HepG2 (cell line): Measurements from ENCODE around the gene OSBPL10. TPM values are rescaled to one million over a fixed set of nuclear protein-coding genes. Genes with fewer than 3 reads are reported as not detected.

ENCODE experiments used
- ATAC-seq: fragments of 200-7000 bp; cut with Tn5 transposase; 3 replicates; pipeline ENCODE4 v1.9.1; 2020; ENCODE audit warnings: mild to moderate bottlenecking, moderate library complexity
- BruUV-seq: library from RNA; stranded (reverse); fragments of 400-500 nt; replicated peaks from 2 replicates; lab custom pipeline; 2021; lab: Mats Ljungman, UMichigan
- CTCF ChIA-PET: fragments of 300-600 bp; formaldehyde crosslinking; extraction: SDS; loops from one replicate; lab custom pipeline; 2021; ENCODE audit warnings: low total read pairs, inconsistent platforms, low intra/inter-chr PET ratio; lab: Yijun Ruan, JAX
- POLR2A ChIA-PET: fragments of 350-600 bp; sonication (Branson Sonifier 250); formaldehyde crosslinking; loops from one replicate; lab custom pipeline; 2020; ENCODE audit warnings: antibody characterized with exemption, inconsistent platforms; lab: Yijun Ruan, JAX
- DNase-seq: peaks from one replicate; pipeline ENCODE4 v3.0.0-alpha.2; 2015; ENCODE audit warnings: low spot score
- FAIRE-seq: peaks from 3 replicates; lab custom pipeline; 2011; peaks lifted over from hg19 to GRCh38; lab: Jason Lieb, UNC
- H2AFZ ChIP-seq: one replicate; pipeline ENCODE4 v1.6.1; 2011; ENCODE audit warnings: low read length, inconsistent platforms
- H3K27ac ChIP-seq: fragments of 300-600 bp; 3 replicates; pipeline ENCODE4 v1.8.0; 2011; ENCODE audit warnings: mixed run types, mild to moderate bottlenecking, mixed read lengths, low read length, inconsistent platforms; ENCODE audit not compliant: insufficient read depth; ENCODE audit errors: extremely low read length
- H3K27me3 ChIP-seq, 2 experiments: fragments of 200-600 bp in 1 of 2; 2 replicates in 1 of 2; 3 replicates in 1 of 2; pipeline versions ENCODE4 v1.6.0 to v1.8.0; 2011; ENCODE audit warnings: low read length in 2 of 2, mild to moderate bottlenecking in 2 of 2, moderate library complexity in 2 of 2, inconsistent platforms in 1 of 2; ENCODE audit not compliant: insufficient read depth in 2 of 2, control insufficient read depth in 1 of 2
- H3K36me3 ChIP-seq, 2 experiments: fragments of 200-600 bp in 1 of 2; replicated peaks in 1 of 2; 2 replicates in 1 of 2; 3 replicates in 1 of 2; pipeline versions ENCODE4 v1.5.1 to v1.8.0; 2011; ENCODE audit warnings: low read length in 2 of 2, inconsistent platforms in 1 of 2; ENCODE audit not compliant: insufficient read depth in 2 of 2, control insufficient read depth in 1 of 2
- H3K4me1 ChIP-seq: 2 replicates; pipeline ENCODE4 v1.5.1; 2012; ENCODE audit warnings: low read length, inconsistent platforms; ENCODE audit not compliant: insufficient read depth
- H3K4me2 ChIP-seq: 2 replicates; pipeline ENCODE4 v1.6.0; 2011; ENCODE audit warnings: low read depth, low read length, inconsistent platforms
- H3K4me3 ChIP-seq, 3 experiments: fragments of 200-600 bp in 1 of 3; sonication (generic), shearing (Covaris generic) in 1 of 3; replicated peaks in 1 of 3; 2 replicates each; pipeline ENCODE4 v1.5.1; 2011 to 2016; ENCODE audit warnings: low read length in 3 of 3, inconsistent platforms in 2 of 3, low read depth in 2 of 3, mild to moderate bottlenecking in 2 of 3, control low read depth in 1 of 3, mixed read lengths in 1 of 3; ENCODE audit not compliant: insufficient read depth in 1 of 3
- H3K79me2 ChIP-seq: one replicate; pipeline ENCODE4 v1.6.1; 2011; ENCODE audit warnings: low read length, inconsistent platforms; ENCODE audit not compliant: insufficient read depth
- H3K9ac ChIP-seq: 2 replicates; pipeline ENCODE4 v1.6.0; 2011; ENCODE audit warnings: mild to moderate bottlenecking, low read depth, low read length, inconsistent platforms; ENCODE audit not compliant: insufficient read depth
- H3K9me3 ChIP-seq: 2 replicates; pipeline ENCODE4 v1.5.1; 2012; ENCODE audit warnings: mild to moderate bottlenecking, low read length
- H4K20me1 ChIP-seq: 2 replicates; pipeline ENCODE4 v1.6.0; 2011; ENCODE audit warnings: inconsistent platforms, mild to moderate bottlenecking, low read length, moderate library complexity; ENCODE audit not compliant: insufficient read depth
- ADNP ChIP-seq: sonication (generic); formaldehyde crosslinking; IDR thresholded peaks from 2 replicates; pipeline ENCODE4 v1.4.0; 2020; ENCODE audit warnings: missing genetic modification reagents
- CERS6 ChIP-seq: sonication (generic); formaldehyde crosslinking; IDR thresholded peaks from 2 replicates; pipeline ENCODE4 v1.5.0; 2020; ENCODE audit warnings: missing genetic modification reagents
- CSRNP1 ChIP-seq: sonication (generic); formaldehyde crosslinking; IDR thresholded peaks from 2 replicates; pipeline ENCODE4 v1.8.1; 2023; ENCODE audit warnings: mild to moderate bottlenecking, missing genetic modification reagents
- MXD4 ChIP-seq: IDR thresholded peaks from 2 replicates; pipeline ENCODE4 v1.6.1; 2016; ENCODE audit warnings: mild to moderate bottlenecking, missing biosample characterization, missing genetic modification reagents
- SPEN ChIP-seq: sonication (generic); formaldehyde crosslinking; IDR thresholded peaks from 2 replicates; pipeline ENCODE4 v1.5.1; 2020; ENCODE audit warnings: low read depth, mild to moderate bottlenecking, missing genetic modification reagents
- THAP9 ChIP-seq: sonication (generic); formaldehyde crosslinking; IDR thresholded peaks from 2 replicates; pipeline ENCODE4; 2020; ENCODE audit warnings: missing genetic modification reagents, mild to moderate bottlenecking, borderline replicate concordance
- ZNF687 ChIP-seq: sonication (generic); formaldehyde crosslinking; IDR thresholded peaks from 2 replicates; pipeline ENCODE4 v1.5.1; 2020; ENCODE audit warnings: mild to moderate bottlenecking, missing genetic modification reagents, moderate library complexity
- WGBS: methylation state at CpG from one replicate; pipeline ENCODE4 v1.1.6; 2017; ENCODE audit warnings: low lambda C conversion rate; 5-methylcytosine and 5-hydroxymethylcytosine counted together
- in situ Hi-C: cut with HindIII; loops from 2 replicates; pipeline ENCODE4 v1.10.0; 2017; ENCODE audit warnings: low pct_unique_long_range_greater_than_20kb; ENCODE audit not compliant: extremely low pct_ligation_motif_present
- intact Hi-C: fragments of 100-400 bp; cut with micrococcal nuclease; formaldehyde crosslinking; loops from one replicate; pipeline ENCODE4 v1.10.0; 2022; ENCODE audit not compliant: unreplicated experiment
- polyA plus RNA-seq, 8 experiments: library from polyadenylated mRNA; depleted of rRNA in 3 of 8; stranded (reverse) in 7 of 8; unstranded in 1 of 8; fragments of >200 nt; fragmentation: Illumina TruSeq in 4 of 8; extraction: Trizol in 4 of 8; gene quantifications; 2 replicates each; pipeline versions ENCODE4 v1.2.1 to v1.2.3, GENCODE V29; 2011 to 2016; ENCODE audit warnings: low read depth in 4 of 8, missing spikeins in 1 of 8, mixed read lengths in 1 of 8; ENCODE audit not compliant: insufficient read depth in 1 of 8
- total RNA-seq, 5 experiments: library from RNA; depleted of rRNA; stranded (reverse); fragments of >200 nt; fragmentation: Illumina TruSeq; extraction: Trizol; gene quantifications; 2 replicates each; pipeline ENCODE4 v1.2.3, GENCODE V29; 2016; ENCODE audit warnings: low read depth in 1 of 5

Gene OSBPL10
- total and polyA plus RNA-seq, 2 of the 13 experiments (the other 11 are each of a cell fraction or from before 2014, with no cell fraction given): 10.3 to 28.6 TPM

- ATAC-seq: no peak
- H3K4me1 ChIP-seq: peaks cover 28% of the 10 kb centered on the region
- H3K27ac ChIP-seq: no peak overlapping the region
- no peak for DNase-seq
- H3K9ac ChIP-seq: no peak overlapping the region
- ChIA-PET CTCF (no interaction called here), POLR2A (no interaction called here)
- H3K79me2 ChIP-seq: no peaks in the 10 kb centered on the region
- BruUV-seq: no TSS peak
- H2AFZ ChIP-seq: no peak overlapping the region
- in situ Hi-C loops: no loop called here
- no peak overlapping the region for H3K4me3 ChIP-seq
- no peak for FAIRE-seq
- no peaks in the 10 kb centered on the region for H3K9me3 ChIP-seq
- intact Hi-C loops: loop anchor here (5.0 kb wide), 1 partner anchor 135 kb away; the partner anchor contains the start of genes OSBPL10 and ZNF860
- WGBS: 100% methylated on average over 3 of the region's 6 CpGs
- H3K4me2 ChIP-seq: no peak overlapping the region
- no peaks in the 10 kb centered on the region for H3K27me3 ChIP-seq
- TF ChIP-seq ADNP (CRISPR knock-in tag) (no peak), ZNF687 (CRISPR knock-in tag) (peak; percentile 26; the same call in 1 of the 2 replicates)
- no peaks in the 10 kb centered on the region for H4K20me1 ChIP-seq
- no peaks in the 10 kb centered on the region; a peak in 1 of 5 replicates for H3K36me3 ChIP-seq
Measured at GRCh38 chr3:31847760-31848159, 133.3 kb downstream of the OSBPL10 start.

GRCh38 chr3:31841515-31841914, 139.5 kb downstream of the OSBPL10 start:
- no peak for ATAC-seq
- no peak overlapping the region for H3K27ac ChIP-seq
- no peaks in the 10 kb centered on the region for H4K20me1 ChIP-seq
- H3K9me3 ChIP-seq: no peaks in the 10 kb centered on the region
- FAIRE-seq: no peak
- H3K9ac ChIP-seq: no peak overlapping the region
- ChIA-PET CTCF (no interaction called here), POLR2A (no interaction called here)
- peaks cover 5% of the 10 kb centered on the region for H3K79me2 ChIP-seq
- no peak for DNase-seq
- intact Hi-C loops: no loop called here
- no TSS peak for BruUV-seq
- in situ Hi-C loops: no loop called here
- no peak overlapping the region for H3K4me3 ChIP-seq
- no peaks in the 10 kb centered on the region for H3K27me3 ChIP-seq
- peaks cover 23% of the 10 kb centered on the region for H3K4me1 ChIP-seq
- no peaks in the 10 kb centered on the region for H3K36me3 ChIP-seq
- WGBS: 85% methylated on average over 2 of the region's 2 CpGs
- H2AFZ ChIP-seq: no peak overlapping the region
- H3K4me2 ChIP-seq: no peak overlapping the region
- TF ChIP-seq CERS6 (no peak), CSRNP1 (no peak), THAP9 (CRISPR knock-in tag) (no peak), SPEN (CRISPR knock-in tag) (no peak), MXD4 (CRISPR knock-in tag) (no peak)
